Pancreas (tissue), 10 donors: ENCODE data around the gene WWOX. TPM values are rescaled to one million over a fixed set of nuclear protein-coding genes. Genes with fewer than 3 reads are reported as not detected.

Experiments used
- ATAC-seq, 4 donors: fragments of 200-7000 bp; cut with Tn5 transposase; one replicate each; pipeline versions ENCODE4 v1.8.0 to v1.9.1; 2020; ENCODE audit warnings: mild to moderate bottlenecking in 4 of 4, moderate library complexity in 4 of 4
- DNase-seq, 6 donors: peaks; one replicate each; pipeline ENCODE4 v3.0.0-alpha.2; 2020
- FAIRE-seq: peaks from 2 replicates; lab custom pipeline; 2012; peaks lifted over from hg19 to GRCh38; lab: Jason Lieb, UNC
- H3K27ac ChIP-seq, 4 donors: fragments of 200-600 bp; sonication (generic); 1 replicate in 3 of 4; 2 replicates in 1 of 4; pipeline versions ENCODE4 v1.5.0 to v1.8.0; 2020
- H3K27me3 ChIP-seq, 4 donors: fragments of 200-600 bp; one replicate each; pipeline ENCODE4 v1.8.0; 2021
- H3K36me3 ChIP-seq, 3 donors: fragments of 200-600 bp; sonication (generic) in 1 of 3; one replicate each; pipeline versions ENCODE4 v1.5.0 to v1.8.0; 2020 to 2021
- H3K4me1 ChIP-seq, 3 donors: fragments of 200-600 bp; one replicate each; pipeline ENCODE4 v1.8.0; 2021
- H3K4me3 ChIP-seq, 4 donors: fragments of 200-600 bp; sonication (generic) in 2 of 4; one replicate each; pipeline versions ENCODE4 v1.5.0 to v1.8.0; 2020 to 2021
- H3K9me3 ChIP-seq, 4 donors: fragments of 200-600 bp; one replicate each; pipeline ENCODE4 v1.8.0; 2021
- WGBS, 2 donors: extraction: QIAGEN DNeasy Blood & Tissue Kit; methylation state at CpG; one replicate each; pipeline ENCODE4 v1.1.7; 2013; 5-methylcytosine and 5-hydroxymethylcytosine counted together
- intact Hi-C, 3 donors: fragments of 100-400 bp; cut with DNase I; formaldehyde crosslinking; loops; one replicate each; pipeline versions ENCODE4 v1.11.1 to v1.14.2; 2022
- polyA plus RNA-seq, 2 donors: library from polyadenylated mRNA; stranded (reverse); fragments of 200-250 nt; gene quantifications; one replicate each; pipeline ENCODE4 v1.2.3, GENCODE V29; 2013
- total RNA-seq, 6 donors: library from RNA; stranded (reverse); fragmentation: NEBNext Ultra II Directional in 4 of 6; extraction: Animal tissue kit (Norgen Biotek cat#: 25700) in 4 of 6; gene quantifications; one replicate each; pipeline versions ENCODE4 v1.2.1 to v1.2.4, GENCODE V29; 2021 to 2023
- TF ChIP-seq, protein P1 (sequence below), 4 donors: fragments of 200-600 bp; sonication (generic) in 3 of 4; IDR thresholded peaks; one replicate each; pipeline versions ENCODE4 v1.5.0 to v1.8.0; 2021; ENCODE audit warnings: antibody characterized with exemption in 4 of 4
- donor health status: healthy with polysubstance abuse.
- donor health status: DM: no; HTN: no; CAD: no; lungs with moderate emphysema.
- donor health status: DM: no; HTN: no; CAD: no.
- donor health status: control.
- donor health status: control.
- donor health status: Bipolar disorder and iron deficiency.
- donor health status: DM: yes; HTN: yes; CAD: no.
- donor health status: DM: no; HTN: no; CAD: no.
- donor health status: DM: no; HTN: no; CAD: no.
- donor health status: DM: yes; HTN: yes; CAD: no.

WWOX gene
- total and polyA plus RNA-seq, 8 donors: 6.8 to 14.4 (median 10.8) TPM

DNA sequence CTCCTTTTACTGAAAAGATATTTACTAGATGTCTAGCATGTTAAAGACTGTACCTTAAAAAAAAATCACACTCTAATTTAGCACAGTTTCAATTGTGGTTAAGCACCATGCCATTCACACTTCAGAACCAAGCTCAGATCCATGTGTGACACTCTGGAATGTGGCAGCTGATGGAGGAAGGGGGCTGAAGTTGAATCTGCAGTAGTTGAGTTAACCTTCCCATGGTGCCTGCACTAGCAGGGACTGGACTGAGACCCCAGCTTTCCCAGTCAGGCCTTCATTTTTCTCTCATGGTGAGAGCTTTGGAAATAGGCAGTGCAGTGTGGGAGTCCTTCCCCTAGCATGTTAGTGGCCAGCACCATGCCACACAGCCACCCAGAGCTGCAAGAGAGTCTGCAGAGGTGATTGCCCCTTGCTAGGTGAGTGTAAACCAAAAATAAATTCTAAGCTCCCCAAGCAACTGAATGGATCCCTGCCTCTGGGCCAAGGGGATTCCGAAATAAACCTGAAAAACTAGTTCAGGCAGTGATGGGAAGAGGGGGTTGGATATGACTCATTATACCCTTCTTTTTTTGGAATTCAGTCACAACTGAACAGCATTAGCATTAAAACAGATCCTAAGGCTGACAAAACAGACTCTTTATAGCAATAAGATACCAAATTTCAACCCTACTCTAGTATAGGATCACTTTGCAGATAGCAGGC lies 208.5 kb downstream of the WWOX start:
- FAIRE-seq: no peak
- DNase-seq: no peak
- H3K4me3 ChIP-seq: no peak overlapping the region
- WGBS, 2 donors: 77 to 81% methylated on average over 1 of the region's 1 CpG
- no peaks in the 10 kb centered on the region for H3K36me3 ChIP-seq
- intact Hi-C loops: no loop called here
- H3K9me3 ChIP-seq: no peaks in the 10 kb centered on the region
- peak in 2 of 4 donors; percentile 4 to 8 for ATAC-seq
- H3K27me3 ChIP-seq: no peaks in the 10 kb centered on the region
- H3K27ac ChIP-seq: no peak overlapping the region
- TF ChIP-seq, protein P1, sequence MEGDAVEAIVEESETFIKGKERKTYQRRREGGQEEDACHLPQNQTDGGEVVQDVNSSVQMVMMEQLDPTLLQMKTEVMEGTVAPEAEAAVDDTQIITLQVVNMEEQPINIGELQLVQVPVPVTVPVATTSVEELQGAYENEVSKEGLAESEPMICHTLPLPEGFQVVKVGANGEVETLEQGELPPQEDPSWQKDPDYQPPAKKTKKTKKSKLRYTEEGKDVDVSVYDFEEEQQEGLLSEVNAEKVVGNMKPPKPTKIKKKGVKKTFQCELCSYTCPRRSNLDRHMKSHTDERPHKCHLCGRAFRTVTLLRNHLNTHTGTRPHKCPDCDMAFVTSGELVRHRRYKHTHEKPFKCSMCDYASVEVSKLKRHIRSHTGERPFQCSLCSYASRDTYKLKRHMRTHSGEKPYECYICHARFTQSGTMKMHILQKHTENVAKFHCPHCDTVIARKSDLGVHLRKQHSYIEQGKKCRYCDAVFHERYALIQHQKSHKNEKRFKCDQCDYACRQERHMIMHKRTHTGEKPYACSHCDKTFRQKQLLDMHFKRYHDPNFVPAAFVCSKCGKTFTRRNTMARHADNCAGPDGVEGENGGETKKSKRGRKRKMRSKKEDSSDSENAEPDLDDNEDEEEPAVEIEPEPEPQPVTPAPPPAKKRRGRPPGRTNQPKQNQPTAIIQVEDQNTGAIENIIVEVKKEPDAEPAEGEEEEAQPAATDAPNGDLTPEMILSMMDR (IDR thresholded peaks at IDR 0.05): no peak
- peaks cover 6 to 22% (median 9%) of the 10 kb centered on the region in 3 donors for H3K4me1 ChIP-seq

DNA sequence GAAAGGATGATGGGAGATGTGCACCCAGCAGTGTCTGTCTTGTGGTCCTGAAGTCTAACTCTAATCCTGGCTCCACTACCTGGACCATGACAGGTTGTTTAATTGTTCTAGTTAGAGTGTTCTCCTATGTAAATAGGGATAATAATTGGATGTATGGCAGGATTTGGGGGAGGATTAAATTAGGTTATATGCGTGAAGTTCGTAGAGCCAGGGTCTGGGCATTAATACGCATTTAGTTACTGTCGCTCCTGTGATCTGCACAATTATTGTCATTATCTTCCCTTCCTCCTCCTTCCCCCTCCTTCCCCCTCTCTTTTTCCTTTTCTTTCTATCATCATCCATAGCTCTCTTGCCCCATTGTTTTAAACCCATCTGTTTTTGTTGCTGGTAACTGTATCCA lies 210.3 kb downstream of the WWOX start:
- WGBS, 2 donors: 96 to 100% methylated on average over 4 of the region's 4 CpGs
- H3K27ac ChIP-seq: no peak overlapping the region
- no peaks in the 10 kb centered on the region for H3K36me3 ChIP-seq

DNA sequence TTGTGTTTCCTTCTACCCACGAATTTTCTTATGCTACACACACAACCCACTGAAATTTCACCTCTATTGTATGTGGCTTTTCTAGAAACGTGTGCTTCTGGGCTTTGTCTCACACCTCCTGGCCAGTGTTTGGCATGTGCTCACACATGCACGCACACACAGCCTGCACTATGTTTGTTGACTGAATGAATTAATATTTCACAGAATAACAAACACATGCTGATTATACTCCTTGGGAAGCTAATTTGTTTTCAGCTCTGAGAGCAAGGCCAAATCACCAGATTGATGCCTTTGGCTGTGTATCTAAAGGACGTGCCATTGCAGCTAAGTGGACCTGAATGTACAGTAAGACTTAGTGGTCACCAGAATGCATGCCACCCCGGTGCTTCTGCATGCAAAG lies 210.7 kb downstream of the WWOX start:
- Histone ChIP-seq H3K27me3 (no peaks in the 10 kb centered on the region), H3K27ac (peak overlapping the region in 1 of 4 donors; percentile 18), H3K4me1 (peaks cover 6 to 22% (median 9%) of the 10 kb centered on the region in 3 donors), H3K9me3 (no peaks in the 10 kb centered on the region), H3K36me3 (no peaks in the 10 kb centered on the region), H3K4me3 (no peak overlapping the region)
- WGBS, 2 donors: 7 to 16% methylated on average over 5 of the region's 5 CpGs
- intact Hi-C loops: no loop called here
- ATAC-seq (peak; percentile 74 to 92 (median 88)), FAIRE-seq (no peak), DNase-seq (peak in 2 of 6 donors; percentile 25 to 46)
- TF ChIP-seq, protein P1 (IDR thresholded peaks at IDR 0.05): no peak

More for the DNA sequence above, 210.3 kb downstream of the WWOX start:
- TF ChIP-seq, protein P1 (IDR thresholded peaks at IDR 0.05): no peak
- H3K9me3 ChIP-seq: no peaks in the 10 kb centered on the region
- H3K27me3 ChIP-seq: no peaks in the 10 kb centered on the region
- intact Hi-C loops: no loop called here
- FAIRE-seq: no peak
- no peak for ATAC-seq
- no peak for DNase-seq
- H3K4me3 ChIP-seq: no peak overlapping the region
- H3K4me1 ChIP-seq: peaks cover 6 to 22% (median 9%) of the 10 kb centered on the region in 3 donors

DNA sequence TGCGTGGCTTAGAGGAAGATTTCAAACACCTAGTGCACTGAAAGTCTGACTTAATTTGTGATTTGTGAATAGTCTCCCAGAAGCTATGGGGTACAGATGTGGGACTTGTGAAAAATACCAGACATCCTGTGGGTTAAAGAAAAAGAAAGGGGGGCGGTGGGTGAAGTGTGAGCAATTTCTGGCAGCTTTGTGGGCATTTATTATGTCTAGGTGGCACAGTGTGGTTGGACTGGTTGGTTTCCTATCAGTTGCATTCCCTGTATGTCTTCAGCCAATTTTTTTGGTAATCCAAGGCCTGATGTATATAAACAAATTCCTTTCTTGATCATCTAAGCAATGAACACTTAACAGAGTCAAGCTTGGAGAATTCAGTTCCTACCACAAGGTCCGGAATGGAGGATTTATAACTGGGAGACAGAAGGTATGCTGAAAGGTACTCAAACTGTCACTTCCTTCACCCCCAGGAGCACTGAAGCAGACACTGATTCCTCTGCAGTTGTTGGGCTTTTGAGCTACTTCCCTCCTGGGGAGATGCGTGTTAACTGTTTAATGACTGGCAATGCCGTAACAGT lies 211.6 kb downstream of the WWOX start:
- Histone ChIP-seq H3K9me3 (no peaks in the 10 kb centered on the region), H3K4me3 (no peak overlapping the region), H3K27ac (peak overlapping the region in 1 of 4 donors; percentile 18), H3K4me1 (peaks cover 6 to 22% (median 9%) of the 10 kb centered on the region in 3 donors), H3K36me3 (no peaks in the 10 kb centered on the region), H3K27me3 (no peaks in the 10 kb centered on the region)
- TF ChIP-seq, protein P1 (IDR thresholded peaks at IDR 0.05): no peak
- FAIRE-seq: no peak
- intact Hi-C loops: no loop called here
- DNase-seq: no peak
- ATAC-seq: peak in 2 of 4 donors; percentile 16 to 24
- 70 to 78% methylated on average over 5 of the region's 5 CpGs for WGBS, 2 donors

DNA sequence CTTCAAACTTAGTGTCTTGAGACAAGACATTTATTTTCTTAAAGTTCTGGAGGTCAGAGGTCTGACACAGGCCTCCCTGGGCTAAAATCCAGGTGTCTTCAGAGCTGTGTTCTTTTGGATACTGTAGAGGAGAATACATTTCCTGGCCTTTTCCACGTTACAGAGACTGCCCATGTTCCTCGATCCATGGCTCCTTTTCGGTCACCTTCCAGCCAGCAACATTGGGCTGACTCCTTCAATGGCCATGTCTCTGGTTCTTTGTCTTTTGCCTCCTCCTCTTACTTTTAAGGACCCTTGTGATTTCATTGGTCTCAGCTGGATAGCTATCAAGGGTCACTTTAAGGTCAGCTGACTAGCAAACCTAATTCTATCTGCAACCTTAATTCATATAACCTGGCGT lies 212.4 kb downstream of the WWOX start:
- Histone ChIP-seq H3K4me3 (no peak overlapping the region), H3K9me3 (no peaks in the 10 kb centered on the region), H3K4me1 (peaks cover 6 to 22% (median 9%) of the 10 kb centered on the region in 3 donors), H3K27me3 (no peaks in the 10 kb centered on the region), H3K27ac (no peak overlapping the region), H3K36me3 (no peaks in the 10 kb centered on the region)
- ATAC-seq (no peak), FAIRE-seq (no peak), DNase-seq (no peak)
- 87 to 99% methylated on average over 4 of the region's 4 CpGs for WGBS, 2 donors
- TF ChIP-seq, protein P1 (IDR thresholded peaks at IDR 0.05): no peak
- intact Hi-C loops: no loop called here
